GM19023 (cell line): Measurements from ENCODE around the gene LRRTM3.

Experiments
- ATAC-seq: cut with Tn5 transposase; IDR thresholded peaks from one replicate; pipeline ENCODE4 v1.9.1; 2021; ENCODE audit warnings: mild to moderate bottlenecking, moderate library complexity; ENCODE audit not compliant: unreplicated experiment

The LRRTM3 gene

GRCh38 chr10:67015225-67015624 lies 89.4 kb downstream of the LRRTM3 start:
- ATAC-seq = no peak

- no peak for ATAC-seq
These were observed 91.4 kb downstream of the LRRTM3 start for GRCh38 chr10:67017218-67017617.

GRCh38 chr10:67022099-67022498 lies 96.3 kb downstream of the LRRTM3 start:
- no peak for ATAC-seq

- ATAC-seq = no peak
These were observed 108.0 kb downstream of the LRRTM3 start for GRCh38 chr10:67033878-67034277.

- ATAC-seq = no peak
These were observed 111.0 kb downstream of the LRRTM3 start for GRCh38 chr10:67036808-67037207.

GRCh38 chr10:67043041-67043440 lies 117.2 kb downstream of the LRRTM3 start:
- ATAC-seq = no peak

GRCh38 chr10:67045404-67045803 lies 119.6 kb downstream of the LRRTM3 start:
- no peak for ATAC-seq

GRCh38 chr10:67046507-67046906 lies 120.7 kb downstream of the LRRTM3 start:
- ATAC-seq = no peak

- no peak for ATAC-seq
These were observed 124.2 kb downstream of the LRRTM3 start for GRCh38 chr10:67049988-67050387.

- ATAC-seq = no peak
These were observed 124.6 kb downstream of the LRRTM3 start for GRCh38 chr10:67050415-67050814.

- no peak for ATAC-seq
These were observed 146.8 kb downstream of the LRRTM3 start for GRCh38 chr10:67072654-67073053.

- ATAC-seq = no peak
These were observed 149.7 kb downstream of the LRRTM3 start for GRCh38 chr10:67075491-67075971.

GRCh38 chr10:67076144-67076543 lies 150.3 kb downstream of the LRRTM3 start:
- no peak for ATAC-seq

- ATAC-seq = no peak
These were observed 151.5 kb downstream of the LRRTM3 start for GRCh38 chr10:67077376-67077775.

- no peak for ATAC-seq
These were observed 153.3 kb downstream of the LRRTM3 start for GRCh38 chr10:67079126-67079525.

- no peak for ATAC-seq
These were observed 160.7 kb downstream of the LRRTM3 start for GRCh38 chr10:67086327-67087134.

- no peak for ATAC-seq
These were observed 161.2 kb downstream of the LRRTM3 start for GRCh38 chr10:67087135-67087425.

- ATAC-seq = no peak
These were observed 162.2 kb downstream of the LRRTM3 start for GRCh38 chr10:67088036-67088435.

- no peak for ATAC-seq
These were observed 169.7 kb downstream of the LRRTM3 start for GRCh38 chr10:67095531-67095930.

- no peak for ATAC-seq
These were observed 172.6 kb downstream of the LRRTM3 start for GRCh38 chr10:67098461-67098860.

- ATAC-seq = no peak
These were observed 175.1 kb downstream of the LRRTM3 start for GRCh38 chr10:67100951-67101350.

GRCh38 chr10:67107670-67108069 lies 181.8 kb downstream of the LRRTM3 start:
- no peak for ATAC-seq

GRCh38 chr10:67110286-67110685 lies 184.4 kb downstream of the LRRTM3 start:
- ATAC-seq = no peak
